Thymus (tissue), 11 donors: Measurements from ENCODE around the gene POLR2H. TPM values are rescaled to one million over a fixed set of nuclear protein-coding genes. Genes with fewer than 3 reads are reported as not detected.
"Not testable (repeated sequence)": the region's sequence is repeated elsewhere in the genome, so short reads cannot be mapped to it uniquely, and the experiment has no call there.

Source experiments
- DNase-seq, 9 donors: peaks; one replicate each; pipeline ENCODE4 v3.0.0-alpha.2; 2013; ENCODE audit warnings: low spot score in 9 of 9, low read depth in 6 of 9, missing footprints in 1 of 9
- H3K27ac ChIP-seq, 2 donors: one replicate each; pipeline ENCODE4 v1.5.1; 2013; ENCODE audit warnings: control low read depth in 1 of 2, low read depth in 1 of 2, low read length in 1 of 2, mild to moderate bottlenecking in 1 of 2, moderate library complexity in 1 of 2
- H3K27me3 ChIP-seq, 2 donors: one replicate each; pipeline ENCODE4 v1.5.1; 2013; ENCODE audit warnings: low read length in 1 of 2; ENCODE audit not compliant: control insufficient read depth in 2 of 2, insufficient read depth in 1 of 2
- H3K36me3 ChIP-seq, 2 donors: one replicate each; pipeline ENCODE4 v1.5.1; 2013; ENCODE audit warnings: low read length in 1 of 2, mild to moderate bottlenecking in 1 of 2, moderate library complexity in 1 of 2; ENCODE audit not compliant: control insufficient read depth in 2 of 2, insufficient read depth in 2 of 2
- H3K4me1 ChIP-seq, 2 donors: one replicate each; pipeline ENCODE4 v1.5.1; 2013; ENCODE audit warnings: low read length in 2 of 2; ENCODE audit not compliant: control insufficient read depth in 2 of 2, insufficient read depth in 2 of 2
- H3K4me3 ChIP-seq, 2 donors: one replicate each; pipeline ENCODE4 v1.5.1; 2013; ENCODE audit warnings: low read length in 2 of 2, control low read depth in 1 of 2, mild to moderate bottlenecking in 1 of 2
- H3K9me3 ChIP-seq, 2 donors: one replicate each; pipeline ENCODE4 v1.5.1; 2013; ENCODE audit warnings: low read length in 1 of 2, mild to moderate bottlenecking in 1 of 2; ENCODE audit not compliant: control insufficient read depth in 2 of 2, insufficient read depth in 1 of 2
- WGBS: extraction: QIAGEN DNeasy Blood & Tissue Kit; methylation state at CpG from one replicate; pipeline ENCODE4 v1.1.7; 2013; 5-methylcytosine and 5-hydroxymethylcytosine counted together
- polyA plus RNA-seq: library from polyadenylated mRNA; stranded (reverse); fragments of 200-250 nt; gene quantifications from one replicate; pipeline ENCODE4 v1.2.3, GENCODE V29; 2013
- total RNA-seq: library from RNA; stranded (reverse); fragments of 120-200 nt; gene quantifications from one replicate; pipeline ENCODE4 v1.2.4, GENCODE V29; 2013
- donor health status: healthy.

Gene POLR2H
- total and polyA plus RNA-seq, 2 donors = 76.0 to 117 TPM

DNA sequence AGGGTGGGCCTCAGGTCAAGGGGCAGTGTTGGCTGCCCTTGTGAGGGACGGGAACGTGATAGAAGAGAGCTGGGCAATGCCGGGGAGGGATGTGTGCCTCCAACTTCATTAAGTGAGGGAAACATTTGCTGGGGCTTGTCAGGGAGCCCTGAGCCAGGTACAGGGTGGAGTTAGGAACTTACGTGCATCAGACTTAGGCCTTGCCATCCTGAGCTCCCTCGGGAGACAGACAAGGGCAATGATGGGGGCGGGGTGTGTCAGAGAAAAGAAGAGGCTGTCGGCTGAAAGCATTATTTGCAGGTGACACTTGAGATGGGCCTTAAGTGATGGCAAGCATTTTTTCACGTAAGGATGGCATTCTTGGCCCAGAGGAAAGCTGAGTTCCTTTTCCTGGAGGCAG is 22.5 kb upstream of the POLR2H start:
- Histone ChIP-seq H3K27ac (no peak overlapping the region), H3K4me1 (peaks cover 9 to 29% of the 10 kb centered on the region in 2 donors), H3K9me3 (no peaks in the 10 kb centered on the region), H3K4me3 (no peak overlapping the region), H3K36me3 (peaks cover 13 to 14% of the 10 kb centered on the region in 2 donors), H3K27me3 (peaks cover 0 to 37% of the 10 kb centered on the region in 2 donors)
- DNase-seq = no peak
- whole genome bisulfite sequencing = 92% methylated on average over 8 of the region's 8 CpGs

- not testable (repeated sequence) for H3K4me3 ChIP-seq, DNase-seq, H3K27ac ChIP-seq, H3K9me3 ChIP-seq
- H3K27me3 ChIP-seq = peaks cover 0 to 37% of the 10 kb centered on the region in 2 donors
- WGBS = 97% methylated on average over 19 of the region's 19 CpGs
- peaks cover 9 to 12% of the 10 kb centered on the region in 2 donors for H3K36me3 ChIP-seq
- peaks cover 9 to 29% of the 10 kb centered on the region in 2 donors for H3K4me1 ChIP-seq
These were observed 21.9 kb upstream of the POLR2H start for GRCh38 chr3:184339451-184340135.

DNA sequence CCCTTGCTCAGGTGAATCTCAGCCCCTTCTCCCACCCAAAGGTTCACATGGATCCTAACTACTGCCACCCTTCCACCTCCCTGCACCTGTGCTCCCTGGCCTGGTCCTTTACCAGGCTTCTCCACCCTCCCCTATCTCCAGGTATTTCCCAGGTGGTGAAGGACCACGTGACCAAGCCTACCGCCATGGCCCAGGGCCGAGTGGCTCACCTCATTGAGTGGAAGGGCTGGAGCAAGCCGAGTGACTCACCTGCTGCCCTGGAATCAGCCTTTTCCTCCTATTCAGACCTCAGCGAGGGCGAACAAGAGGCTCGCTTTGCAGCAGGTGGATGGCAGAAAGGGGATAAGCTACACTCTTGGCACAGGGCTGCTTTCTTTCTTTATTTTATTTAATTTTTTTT is 19.6 kb upstream of the POLR2H start:
- H3K27ac ChIP-seq = no peak overlapping the region
- no peaks in the 10 kb centered on the region for H3K9me3 ChIP-seq
- DNase-seq = no peak
- peaks cover 0 to 12% of the 10 kb centered on the region in 2 donors for H3K36me3 ChIP-seq
- WGBS = 94% methylated on average over 7 of the region's 7 CpGs
- H3K27me3 ChIP-seq = peaks cover 0 to 28% of the 10 kb centered on the region in 2 donors
- H3K4me3 ChIP-seq = no peak overlapping the region
- peaks cover 1 to 15% of the 10 kb centered on the region in 2 donors for H3K4me1 ChIP-seq

DNA sequence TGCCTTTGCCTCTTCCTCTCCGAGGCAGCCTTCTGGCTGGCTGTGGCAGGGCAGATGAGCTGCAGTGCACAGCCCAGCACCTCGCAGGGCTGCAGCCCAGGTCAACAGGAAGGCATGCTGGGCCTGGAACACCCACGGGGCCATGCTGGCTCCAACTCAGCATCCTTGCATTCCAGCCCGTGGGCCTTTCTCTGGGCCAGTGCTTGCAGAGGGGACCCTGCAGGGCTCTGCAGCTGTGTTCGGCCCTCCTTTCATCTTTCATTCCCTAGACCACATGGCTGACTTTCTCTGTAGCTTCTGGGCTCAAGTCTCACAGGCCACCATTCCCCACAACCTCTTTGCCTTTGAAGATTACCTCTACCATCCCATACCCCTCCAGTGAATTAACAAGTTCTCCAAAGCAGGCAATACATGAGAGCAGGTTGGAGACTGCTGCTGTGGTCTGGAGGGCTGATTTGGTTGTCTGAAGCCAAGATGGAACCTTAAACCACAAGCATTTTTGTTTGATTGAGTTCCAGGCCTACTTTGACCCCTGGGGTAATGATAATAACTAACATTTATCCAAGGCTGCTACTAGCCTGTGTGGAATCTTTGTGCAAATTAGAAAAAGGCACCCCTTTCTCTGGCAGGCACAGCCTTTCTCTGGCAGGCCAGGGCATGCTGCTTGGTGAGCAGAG is 18.2 kb upstream of the POLR2H start:
- 93% methylated on average over 5 of the region's 5 CpGs for WGBS
- no peak overlapping the region for H3K27ac ChIP-seq
- peaks cover 0 to 12% of the 10 kb centered on the region in 2 donors for H3K36me3 ChIP-seq
- peaks cover 0 to 7% of the 10 kb centered on the region in 2 donors for H3K4me1 ChIP-seq
- H3K9me3 ChIP-seq = no peaks in the 10 kb centered on the region
- no peak for DNase-seq
- H3K4me3 ChIP-seq = no peak overlapping the region
- H3K27me3 ChIP-seq = peaks cover 0 to 14% of the 10 kb centered on the region in 2 donors

DNA sequence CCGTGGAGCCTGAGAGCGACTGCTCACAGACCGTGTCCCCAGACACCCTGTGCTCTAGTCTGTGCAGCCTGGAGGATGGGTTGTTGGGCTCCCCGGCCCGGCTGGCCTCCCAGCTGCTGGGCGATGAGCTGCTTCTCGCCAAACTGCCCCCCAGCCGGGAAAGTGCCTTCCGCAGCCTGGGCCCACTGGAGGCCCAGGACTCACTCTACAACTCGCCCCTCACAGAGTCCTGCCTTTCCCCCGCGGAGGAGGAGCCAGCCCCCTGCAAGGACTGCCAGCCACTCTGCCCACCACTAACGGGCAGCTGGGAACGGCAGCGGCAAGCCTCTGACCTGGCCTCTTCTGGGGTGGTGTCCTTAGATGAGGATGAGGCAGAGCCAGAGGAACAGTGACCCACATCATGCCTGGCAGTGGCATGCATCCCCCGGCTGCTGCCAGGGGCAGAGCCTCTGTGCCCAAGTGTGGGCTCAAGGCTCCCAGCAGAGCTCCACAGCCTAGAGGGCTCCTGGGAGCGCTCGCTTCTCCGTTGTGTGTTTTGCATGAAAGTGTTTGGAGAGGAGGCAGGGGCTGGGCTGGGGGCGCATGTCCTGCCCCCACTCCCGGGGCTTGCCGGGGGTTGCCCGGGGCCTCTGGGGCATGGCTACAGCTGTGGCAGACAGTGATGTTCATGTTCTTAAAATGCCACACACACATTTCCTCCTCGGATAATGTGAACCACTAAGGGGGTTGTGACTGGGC is 16.8 kb upstream of the POLR2H start:
- Histone ChIP-seq H3K27me3 (peaks cover 0 to under 1% of the 10 kb centered on the region in 2 donors), H3K4me1 (no peaks in the 10 kb centered on the region), H3K36me3 (peaks cover 0 to 12% of the 10 kb centered on the region in 2 donors), H3K4me3 (no peak overlapping the region), H3K9me3 (no peaks in the 10 kb centered on the region), H3K27ac (no peak overlapping the region)
- 95% methylated on average over 24 of the region's 24 CpGs for WGBS
- DNase-seq = no peak

DNA sequence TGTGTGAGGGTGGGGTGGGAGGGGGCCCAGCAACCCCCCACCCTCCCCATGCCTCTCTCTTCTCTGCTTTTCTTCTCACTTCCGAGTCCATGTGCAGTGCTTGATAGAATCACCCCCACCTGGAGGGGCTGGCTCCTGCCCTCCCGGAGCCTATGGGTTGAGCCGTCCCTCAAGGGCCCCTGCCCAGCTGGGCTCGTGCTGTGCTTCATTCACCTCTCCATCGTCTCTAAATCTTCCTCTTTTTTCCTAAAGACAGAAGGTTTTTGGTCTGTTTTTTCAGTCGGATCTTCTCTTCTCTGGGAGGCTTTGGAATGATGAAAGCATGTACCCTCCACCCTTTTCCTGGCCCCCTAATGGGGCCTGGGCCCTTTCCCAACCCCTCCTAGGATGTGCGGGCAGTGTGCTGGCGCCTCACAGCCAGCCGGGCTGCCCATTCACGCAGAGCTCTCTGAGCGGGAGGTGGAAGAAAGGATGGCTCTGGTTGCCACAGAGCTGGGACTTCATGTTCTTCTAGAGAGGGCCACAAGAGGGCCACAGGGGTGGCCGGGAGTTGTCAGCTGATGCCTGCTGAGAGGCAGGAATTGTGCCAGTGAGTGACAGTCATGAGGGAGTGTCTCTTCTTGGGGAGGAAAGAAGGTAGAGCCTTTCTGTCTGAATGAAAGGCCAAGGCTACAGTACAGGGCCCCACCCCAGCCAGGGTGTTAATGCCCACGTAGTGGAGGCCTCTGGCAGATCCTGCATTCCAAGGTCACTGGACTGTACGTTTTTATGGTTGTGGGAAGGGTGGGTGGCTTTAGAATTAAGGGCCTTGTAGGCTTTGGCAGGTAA is 16.0 kb upstream of the POLR2H start:
- no peak overlapping the region for H3K4me3 ChIP-seq
- peaks cover 0 to 12% of the 10 kb centered on the region in 2 donors for H3K36me3 ChIP-seq
- WGBS = 90% methylated on average over 14 of the region's 14 CpGs
- H3K4me1 ChIP-seq = no peaks in the 10 kb centered on the region
- no peak for DNase-seq
- H3K27ac ChIP-seq = no peak overlapping the region
- no peaks in the 10 kb centered on the region for H3K27me3 ChIP-seq
- H3K9me3 ChIP-seq = no peaks in the 10 kb centered on the region

DNA sequence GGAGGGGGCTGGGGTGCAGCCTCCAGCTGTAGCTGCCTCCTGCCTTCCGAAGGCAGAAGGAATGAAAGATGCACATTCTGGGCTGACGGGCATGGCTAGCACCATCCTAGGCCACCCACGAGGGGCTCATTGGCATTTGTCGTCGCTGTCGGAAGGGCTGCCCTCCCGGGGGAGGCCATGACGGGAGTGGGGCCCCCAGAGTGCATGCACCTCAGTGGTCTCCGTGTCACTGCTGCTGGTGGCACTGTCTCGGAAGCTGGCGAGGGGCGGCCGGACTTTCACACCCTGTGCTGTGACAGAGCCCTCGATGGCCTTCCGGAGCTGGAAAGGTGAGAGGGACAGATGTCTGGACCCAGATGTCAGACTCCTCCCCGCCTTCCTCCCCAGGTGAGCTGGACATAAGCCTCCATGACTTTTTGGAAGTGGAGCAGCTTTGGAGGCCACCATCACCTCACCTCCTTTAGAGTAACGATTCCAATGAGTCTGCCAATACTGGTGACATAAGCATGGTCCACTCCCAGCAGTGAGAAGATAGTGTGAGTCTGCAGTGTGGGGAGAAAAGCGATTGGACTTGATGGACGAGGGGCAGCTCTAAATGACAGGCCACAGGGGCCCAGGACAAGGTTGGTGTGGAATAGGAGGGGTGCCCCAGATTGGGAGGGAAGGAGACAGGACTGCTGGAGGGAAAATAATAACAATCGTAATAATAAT is 14.9 kb upstream of the POLR2H start:
- H3K9me3 ChIP-seq = no peaks in the 10 kb centered on the region
- H3K27me3 ChIP-seq = no peaks in the 10 kb centered on the region
- H3K4me1 ChIP-seq = no peaks in the 10 kb centered on the region
- no peak for DNase-seq
- no peak overlapping the region for H3K4me3 ChIP-seq
- no peak overlapping the region for H3K27ac ChIP-seq
- 97% methylated on average over 20 of the region's 20 CpGs for WGBS
- peaks cover 0 to 12% of the 10 kb centered on the region in 2 donors for H3K36me3 ChIP-seq

- no peak overlapping the region for H3K4me3 ChIP-seq
- peaks cover 3 to 11% of the 10 kb centered on the region in 2 donors for H3K36me3 ChIP-seq
- no peak overlapping the region for H3K27ac ChIP-seq
- WGBS = 77% methylated on average over 12 of the region's 12 CpGs
- no peak for DNase-seq
- H3K27me3 ChIP-seq = no peaks in the 10 kb centered on the region
- H3K4me1 ChIP-seq = no peaks in the 10 kb centered on the region
- H3K9me3 ChIP-seq = no peaks in the 10 kb centered on the region
These were observed 14.0 kb upstream of the POLR2H start for GRCh38 chr3:184347321-184348056.
